Right lobe of liver (tissue), 4 donors: ENCODE data around the gene MAP3K14.

Experiments
- POLR2A ChIP-seq: fragments of 450-650 bp; IDR thresholded peaks from one replicate; pipeline ENCODE4 v1.6.1; 2017; ENCODE audit warnings: antibody characterized with exemption, mild to moderate bottlenecking
- TF ChIP-seq, protein P1 (sequence below), 4 donors: fragments of 200-600 bp in 3 of 4; fragments of 450-650 bp in 1 of 4; IDR thresholded peaks; one replicate each; pipeline versions ENCODE4 v1.5.1 to v1.8.0; 2016 to 2022; ENCODE audit warnings: antibody characterized with exemption in 4 of 4, mild to moderate bottlenecking in 2 of 4
- donor health status: DM: no; HTN: no; CAD: no.
- donor health status: DM: no; HTN: no; CAD: no.
- donor health status: DM: no; HTN: yes; CAD: no.

DNA sequence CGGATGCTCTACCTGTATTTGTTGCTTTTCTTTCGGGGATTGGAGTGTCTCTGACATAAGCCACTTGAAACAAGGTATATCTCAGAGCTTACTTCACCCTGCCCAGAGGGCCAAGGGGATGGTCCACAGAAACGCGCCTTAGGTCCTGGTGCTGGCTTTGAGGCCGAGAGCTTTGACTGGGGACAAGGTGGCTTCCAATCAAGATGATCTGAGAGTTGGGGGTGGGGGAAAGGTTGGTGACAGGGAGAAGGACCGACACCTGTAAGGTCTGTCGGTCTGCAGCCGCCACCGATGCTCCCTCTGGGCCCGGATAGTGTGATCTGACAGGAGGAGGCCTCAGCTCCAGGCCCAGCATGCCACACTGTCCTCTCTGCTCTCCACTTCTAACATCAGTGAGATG, 33.1 kb downstream of the MAP3K14 start:
- TF ChIP-seq, protein P1, sequence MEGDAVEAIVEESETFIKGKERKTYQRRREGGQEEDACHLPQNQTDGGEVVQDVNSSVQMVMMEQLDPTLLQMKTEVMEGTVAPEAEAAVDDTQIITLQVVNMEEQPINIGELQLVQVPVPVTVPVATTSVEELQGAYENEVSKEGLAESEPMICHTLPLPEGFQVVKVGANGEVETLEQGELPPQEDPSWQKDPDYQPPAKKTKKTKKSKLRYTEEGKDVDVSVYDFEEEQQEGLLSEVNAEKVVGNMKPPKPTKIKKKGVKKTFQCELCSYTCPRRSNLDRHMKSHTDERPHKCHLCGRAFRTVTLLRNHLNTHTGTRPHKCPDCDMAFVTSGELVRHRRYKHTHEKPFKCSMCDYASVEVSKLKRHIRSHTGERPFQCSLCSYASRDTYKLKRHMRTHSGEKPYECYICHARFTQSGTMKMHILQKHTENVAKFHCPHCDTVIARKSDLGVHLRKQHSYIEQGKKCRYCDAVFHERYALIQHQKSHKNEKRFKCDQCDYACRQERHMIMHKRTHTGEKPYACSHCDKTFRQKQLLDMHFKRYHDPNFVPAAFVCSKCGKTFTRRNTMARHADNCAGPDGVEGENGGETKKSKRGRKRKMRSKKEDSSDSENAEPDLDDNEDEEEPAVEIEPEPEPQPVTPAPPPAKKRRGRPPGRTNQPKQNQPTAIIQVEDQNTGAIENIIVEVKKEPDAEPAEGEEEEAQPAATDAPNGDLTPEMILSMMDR (IDR thresholded peaks at IDR 0.05): no peak
- no peak for TF ChIP-seq POLR2A
